OCI-LY3 (cell line): Measurements from ENCODE around the gene ARRDC1.

ENCODE experiments used
- CTCF ChIP-seq: fragments of 200-600, 300-600 bp; sonication (generic); IDR thresholded peaks from 2 replicates; pipeline ENCODE4 v1.5.1; 2014; ENCODE audit warnings: antibody characterized with exemption, low read length, low read depth
- EZH2phosphoT487 ChIP-seq: fragments of 200-600 bp; shearing (Covaris generic); IDR thresholded peaks from 2 replicates; pipeline ENCODE4 v1.6.1; 2018; ENCODE audit warnings: antibody characterized with exemption, mixed run types, low read depth

DNA sequence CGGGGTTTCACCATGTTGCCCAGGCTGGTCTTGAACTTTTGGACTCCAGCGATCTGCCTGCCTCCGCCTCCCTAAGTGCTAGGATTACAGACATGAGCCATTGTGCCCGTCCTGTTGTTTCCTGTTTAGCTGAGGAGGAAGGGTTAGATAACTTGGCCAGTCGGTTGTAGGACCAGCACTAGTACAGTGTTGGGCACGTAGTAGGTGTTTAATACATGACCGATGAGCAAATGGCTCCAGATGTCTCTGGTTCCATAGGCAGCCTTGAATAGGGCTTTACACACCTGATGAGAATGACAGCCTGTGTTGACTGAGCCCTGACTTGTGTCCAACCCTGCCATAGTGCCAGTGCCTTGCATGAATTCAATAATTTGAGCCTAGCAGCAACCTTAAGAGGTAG lies 15.1 kb downstream of the ARRDC1 start:
- no peak for TF ChIP-seq CTCF
- TF ChIP-seq EZH2phosphoT487: no peak
